HuH-7 (cell line): ENCODE data around the gene MAP3K3.
"Not testable (repeated sequence)": the region's sequence is repeated elsewhere in the genome, so short reads cannot be mapped to it uniquely, and the experiment has no call there.

Experiments
- DNase-seq: peaks from one replicate; pipeline ENCODE4 v3.0.0; 2011; ENCODE audit warnings: low spot score

The MAP3K3 gene

DNA sequence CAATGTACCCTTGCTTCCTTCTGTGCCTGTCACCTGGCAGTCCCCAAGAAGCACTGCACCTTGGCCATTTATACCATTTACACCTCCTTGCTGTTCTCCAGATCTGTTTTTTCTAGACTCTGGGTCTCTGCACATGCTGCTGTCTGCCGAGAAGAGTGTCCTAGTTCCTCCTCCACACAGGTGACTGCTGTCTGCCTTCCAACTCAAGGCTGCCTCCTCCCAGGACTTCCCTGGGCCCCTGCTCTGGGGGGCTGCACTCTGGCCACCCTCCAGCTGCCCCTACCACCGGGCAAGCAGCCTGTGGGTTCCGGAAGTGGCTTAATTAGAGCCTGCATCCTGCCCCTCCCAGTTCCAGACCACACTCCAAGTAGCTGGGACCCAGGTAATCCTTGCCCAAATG is 83.4 kb downstream of the MAP3K3 start:
- no peak for DNase-seq

DNA sequence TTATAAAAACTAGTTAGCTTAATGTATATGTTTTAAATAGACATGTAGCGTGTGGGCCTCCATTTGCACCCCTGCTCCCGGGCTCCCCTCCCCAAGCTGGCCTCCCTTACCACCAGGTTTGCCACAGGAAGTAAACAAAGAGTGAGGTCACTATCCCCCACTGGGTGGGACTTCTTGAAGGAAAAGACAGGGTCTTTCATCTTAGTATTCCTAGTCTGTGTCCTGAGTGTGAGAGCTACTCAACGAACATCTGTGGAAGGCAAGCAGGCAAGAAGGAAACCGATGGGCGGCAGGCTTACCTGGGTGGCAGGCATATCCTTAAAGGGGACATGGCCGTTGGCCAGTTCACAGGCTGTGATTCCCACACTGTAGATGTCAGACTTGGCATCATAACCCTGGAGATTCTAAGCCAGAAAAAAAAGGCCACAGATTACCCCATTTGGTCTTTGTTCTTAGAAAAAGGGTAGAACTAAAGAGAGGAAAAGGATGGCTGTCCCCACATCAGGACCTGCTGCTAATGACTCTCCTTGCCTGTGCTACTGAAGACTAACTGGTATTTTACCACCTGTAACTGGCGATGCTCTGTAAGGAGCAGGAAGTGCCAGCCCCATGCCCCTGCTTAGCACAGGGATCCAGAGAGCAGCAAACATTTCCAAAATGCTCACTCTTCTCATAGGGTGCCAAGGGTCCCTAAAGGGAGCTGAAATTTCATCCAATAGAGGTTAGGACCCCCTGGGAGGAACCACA is 84.3 kb downstream of the MAP3K3 start:
- DNase-seq, result no peak

DNA sequence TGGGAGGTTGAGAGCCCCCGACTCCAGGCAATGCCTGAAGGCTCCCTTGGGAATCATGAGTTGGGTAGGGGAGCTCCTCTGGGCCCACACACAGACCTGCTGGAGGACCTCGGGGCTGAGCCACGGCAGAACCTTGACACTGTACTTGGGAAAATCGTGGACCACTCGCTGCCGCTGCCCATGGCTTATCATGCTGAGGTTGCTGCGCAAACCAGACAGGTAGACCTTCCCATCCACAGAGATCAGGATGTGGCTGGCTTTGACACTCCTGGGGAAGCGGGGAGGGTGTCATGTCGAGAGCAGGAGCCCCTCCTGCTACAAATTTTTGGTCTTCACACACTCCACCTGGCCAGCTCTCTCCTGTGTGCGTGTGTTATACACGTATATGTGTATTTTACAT is 84.9 kb downstream of the MAP3K3 start:
- DNase-seq, result no peak

DNA sequence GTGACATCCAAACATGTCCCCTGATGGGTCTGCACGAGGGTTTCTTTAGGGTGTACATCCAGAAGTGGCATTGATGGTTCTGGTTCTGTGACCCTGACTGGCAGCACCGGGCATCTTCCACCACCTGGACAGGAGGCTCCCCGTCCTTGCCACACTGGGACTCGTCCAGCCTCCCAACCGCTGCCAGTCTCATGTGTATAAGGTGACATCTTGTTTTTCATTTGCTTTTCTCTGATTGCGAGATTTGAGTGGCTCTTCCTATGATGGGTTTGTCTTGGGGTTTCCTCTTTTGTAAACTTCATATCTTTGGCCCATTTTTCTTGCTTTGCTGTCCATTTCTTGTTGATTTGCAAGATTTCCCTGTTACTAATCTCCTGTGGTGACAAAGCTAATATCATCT is 86.9 kb downstream of the MAP3K3 start:
- DNase-seq, result no peak

DNA sequence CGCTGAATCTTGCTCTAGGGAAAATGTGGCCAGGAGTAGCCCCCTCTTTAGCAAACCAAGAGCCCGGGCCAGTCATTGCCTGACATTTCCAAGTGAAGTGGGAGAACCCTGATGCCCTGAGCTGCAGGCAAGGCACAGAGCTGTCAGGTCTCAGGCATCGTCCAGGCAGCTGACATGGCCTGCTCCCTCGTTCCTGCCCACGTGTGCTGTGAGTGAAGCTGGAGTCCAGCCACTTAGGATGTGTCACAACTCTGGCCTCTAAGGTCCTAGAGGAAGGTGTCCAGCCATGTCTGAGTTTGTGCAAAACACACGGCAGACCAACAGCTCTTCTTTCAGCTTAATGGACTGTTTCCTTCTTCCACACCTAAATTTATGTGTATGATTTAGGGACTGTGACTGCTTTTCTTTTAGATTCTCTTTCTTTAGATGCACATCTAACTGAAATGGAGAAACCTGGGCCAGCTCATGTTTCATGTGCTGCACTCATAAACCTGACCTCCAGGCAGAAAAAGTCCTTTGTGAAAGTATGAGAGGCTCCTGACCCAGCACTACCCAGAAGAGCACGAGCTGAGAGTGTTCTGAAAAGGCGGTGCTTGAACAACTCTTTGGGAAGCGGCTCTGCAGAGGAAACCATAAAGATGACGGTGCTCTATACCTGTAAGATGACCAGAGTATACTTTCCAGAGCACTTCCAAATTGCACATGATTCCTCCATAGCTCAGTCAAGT is 92.5 kb downstream of the MAP3K3 start:
- DNase-seq, result no peak

DNA sequence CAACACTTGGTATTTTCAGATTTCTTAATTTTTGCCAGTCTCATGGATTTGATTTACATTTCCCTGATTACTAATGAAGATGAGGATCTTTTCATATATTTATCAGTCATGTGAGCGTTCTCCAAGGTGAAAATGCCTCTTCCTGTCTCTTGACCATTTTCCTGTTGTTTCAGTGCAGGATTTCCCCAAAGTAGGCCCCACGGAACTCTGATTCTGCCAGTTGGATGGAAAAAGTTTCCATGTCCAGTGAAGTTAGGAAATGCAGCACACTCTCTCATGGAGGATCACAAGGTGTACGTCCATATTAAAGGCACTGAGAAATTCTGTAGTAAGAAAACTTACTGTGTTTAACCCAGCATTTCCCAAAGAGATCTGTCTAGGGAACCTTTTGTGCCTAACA is 94.2 kb downstream of the MAP3K3 start:
- no peak for DNase-seq

DNA sequence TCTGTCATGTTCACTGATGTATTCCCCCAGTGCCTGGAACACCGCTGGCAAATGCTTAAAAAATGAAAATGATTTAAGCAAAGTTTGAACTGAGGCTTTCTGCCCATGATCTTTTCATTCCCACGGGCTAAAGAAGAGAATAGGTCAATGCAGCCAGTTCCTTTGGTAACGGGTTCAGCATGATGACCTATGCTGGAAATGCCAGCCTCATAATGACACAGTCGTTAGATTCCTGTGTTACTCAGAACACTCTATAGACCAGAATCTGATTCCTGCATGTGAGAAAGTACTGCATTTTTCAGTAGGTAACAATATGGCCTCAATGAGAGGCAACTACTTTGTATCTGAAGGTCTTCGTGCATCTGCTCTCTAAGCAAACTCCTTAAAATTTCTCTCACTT is 96.8 kb downstream of the MAP3K3 start:
- no peak for DNase-seq

DNA sequence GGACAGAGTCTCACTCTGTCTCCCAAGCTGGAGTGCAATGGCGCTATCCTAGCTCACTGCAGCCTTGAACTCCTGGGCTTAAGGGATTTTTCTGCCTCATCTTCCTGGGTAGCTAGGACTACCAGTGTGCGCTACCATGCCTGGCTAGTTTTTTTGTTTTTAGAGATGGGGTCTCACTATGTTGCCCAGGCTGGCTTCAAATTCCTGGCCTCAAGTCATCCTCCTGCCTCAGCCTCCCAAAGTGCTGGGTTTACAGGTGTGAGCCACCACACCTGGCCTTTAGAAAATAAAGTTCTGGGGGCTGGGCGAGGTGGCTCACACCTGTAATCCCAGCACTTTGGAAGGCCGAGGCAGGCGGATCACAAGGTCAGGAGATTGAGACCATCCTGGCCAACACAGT is 98.0 kb downstream of the MAP3K3 start:
- not testable (repeated sequence) for DNase-seq

DNA sequence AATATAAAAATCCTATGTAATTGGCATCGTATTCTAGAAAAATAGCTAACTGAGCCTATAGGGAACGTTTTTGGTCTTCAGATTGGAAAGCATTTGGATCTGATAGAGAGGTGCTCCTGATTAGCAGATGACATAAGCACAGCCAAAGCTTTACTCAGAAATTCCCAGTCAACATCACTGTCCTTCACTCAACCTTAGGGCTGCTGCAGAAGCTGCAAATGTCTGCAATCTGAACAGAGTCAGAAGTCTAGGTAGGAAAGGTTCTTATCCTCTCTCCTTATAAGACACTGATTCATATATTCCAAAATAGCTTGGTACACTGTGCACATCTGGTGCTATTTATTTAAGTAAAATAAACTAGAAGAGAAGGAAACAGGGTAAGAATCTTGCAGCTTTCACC is 100.2 kb downstream of the MAP3K3 start:
- no peak for DNase-seq

DNA sequence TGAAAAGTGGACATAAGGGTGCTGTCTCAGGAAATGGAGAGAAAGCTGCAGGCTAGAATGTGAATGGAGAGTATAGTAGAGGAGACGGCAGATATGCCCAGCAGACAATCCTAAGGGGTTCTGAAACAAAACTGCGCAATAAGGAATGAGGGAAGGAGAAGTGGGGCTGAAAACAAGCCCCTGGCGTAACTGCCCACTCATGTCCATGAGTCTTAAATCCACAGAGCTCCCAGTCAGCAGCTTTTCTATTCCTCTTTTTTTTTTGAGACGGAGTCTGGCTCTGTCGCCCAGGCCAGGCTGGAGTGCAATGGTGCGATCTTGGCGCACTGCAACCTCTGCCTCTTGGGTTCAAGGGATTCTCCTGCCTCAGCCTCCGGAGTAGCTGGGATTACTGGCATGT is 113.5 kb downstream of the MAP3K3 start:
- no peak for DNase-seq

DNA sequence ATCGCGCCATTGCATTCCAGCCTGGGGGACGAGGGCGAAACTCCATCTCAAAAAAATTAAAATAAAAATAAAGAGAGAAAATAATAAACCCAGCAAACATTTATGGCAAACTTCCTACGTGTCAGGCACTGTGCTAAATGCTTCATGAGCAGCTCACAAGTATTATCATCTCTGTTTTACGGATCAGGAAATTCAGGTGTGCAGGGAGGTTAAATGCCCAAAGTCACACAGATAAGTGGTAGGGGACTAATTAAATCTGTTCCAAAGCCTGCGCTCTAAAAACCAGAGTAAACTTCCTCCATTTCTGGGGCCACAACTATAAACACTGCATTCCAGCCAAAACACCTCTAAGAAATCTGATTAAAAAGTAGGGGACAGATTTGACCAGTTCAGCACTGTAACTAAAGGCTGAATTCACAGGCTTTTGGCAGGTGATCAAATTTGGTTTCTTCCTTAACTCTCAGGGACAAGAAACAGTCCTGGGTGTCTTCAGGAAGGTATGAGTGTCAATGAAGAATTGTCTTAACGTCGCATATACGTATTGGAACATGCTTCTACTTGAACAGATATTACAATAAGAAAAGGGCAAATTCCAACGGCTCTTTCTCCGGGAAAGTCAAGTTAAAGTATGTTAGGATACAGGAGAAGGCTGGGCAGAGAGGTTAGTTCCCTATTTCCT is 118.4 kb downstream of the MAP3K3 start:
- DNase-seq, result no peak

DNA sequence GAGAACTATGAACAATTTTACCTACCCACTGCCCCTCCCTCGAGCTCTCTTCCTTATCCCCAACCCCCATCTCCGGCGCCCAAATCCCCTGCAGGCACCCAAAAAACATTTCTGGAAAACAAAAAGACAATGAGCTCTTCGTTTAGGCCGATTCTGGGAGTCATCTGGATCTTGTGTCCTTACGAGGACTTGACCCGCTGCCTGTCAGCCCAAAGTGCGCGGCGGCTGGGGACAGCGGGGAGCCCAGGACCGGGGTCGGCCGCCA is 118.9 kb downstream of the MAP3K3 start:
- peak; percentile 37 for DNase-seq

DNA sequence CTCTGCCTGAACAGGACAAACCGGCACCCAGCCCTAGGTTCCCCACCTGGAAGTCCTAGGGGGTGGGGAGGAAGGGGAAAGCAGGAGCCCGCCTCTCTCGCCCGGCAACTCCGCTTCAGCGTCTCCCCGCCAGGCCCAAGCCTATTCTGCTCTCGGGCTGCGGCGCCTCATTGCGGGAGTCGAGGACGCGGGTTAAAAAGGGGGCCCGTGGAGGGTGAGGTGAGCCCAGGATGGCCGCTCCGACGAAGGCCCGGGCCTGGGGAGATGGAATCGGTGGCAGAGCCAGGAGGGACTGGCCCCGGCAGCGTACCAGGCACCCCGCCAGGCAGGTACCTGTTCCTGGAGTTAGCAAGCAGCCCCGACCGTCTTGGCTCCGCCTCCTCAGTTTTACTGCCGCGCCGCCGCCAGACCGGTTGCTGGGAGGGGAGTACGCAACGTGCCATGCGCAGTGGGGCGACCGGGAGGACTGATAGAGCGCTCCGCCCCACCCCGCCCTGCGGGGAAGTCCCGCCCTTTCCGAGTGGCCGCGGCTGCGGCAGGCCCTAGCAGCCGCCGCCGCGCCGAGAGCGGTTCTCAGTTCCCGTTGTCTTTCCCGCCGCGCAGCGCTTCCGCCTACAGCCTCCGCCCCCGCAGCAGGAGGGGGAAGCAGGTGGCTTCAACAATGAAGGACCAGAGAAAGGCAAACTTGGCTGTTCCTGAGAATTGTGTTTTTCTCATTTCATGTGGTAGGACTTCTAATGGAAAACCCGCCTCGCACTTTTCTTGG is 119.4 kb downstream of the MAP3K3 start, which contains the start of gene STRADA:
Gene STRADA (minus strand): TSS at position 392 of the 766 bp plus-strand sequence. CDS start 13,430 bp downstream, outside the sequence.
- DNase-seq, result peak; percentile 94
